Stomach (tissue), 4 donors: ENCODE results near the gene STAT1.

Experiments used
- CTCF ChIP-seq, 7 experiments: fragments of 450-650 bp in 4 of 7; fragments of 200-600 bp in 3 of 7; sonication (generic) in 3 of 7; IDR thresholded peaks; one replicate each; pipeline ENCODE4 v1.5.1; 2016 to 2019; ENCODE audit warnings: antibody characterized with exemption in 7 of 7, control low read depth in 2 of 7, mild to moderate bottlenecking in 1 of 7
- EP300 ChIP-seq: sonication (generic); formaldehyde crosslinking; IDR thresholded peaks from one replicate; pipeline ENCODE4 v1.6.1; 2017; ENCODE audit warnings: antibody characterized with exemption
- POLR2A ChIP-seq, 4 donors: fragments of 450-650 bp; IDR thresholded peaks; one replicate each; pipeline ENCODE4 v1.6.1; 2016; ENCODE audit warnings: antibody characterized with exemption in 4 of 4, control low read depth in 2 of 4, mild to moderate bottlenecking in 1 of 4, moderate library complexity in 1 of 4

DNA sequence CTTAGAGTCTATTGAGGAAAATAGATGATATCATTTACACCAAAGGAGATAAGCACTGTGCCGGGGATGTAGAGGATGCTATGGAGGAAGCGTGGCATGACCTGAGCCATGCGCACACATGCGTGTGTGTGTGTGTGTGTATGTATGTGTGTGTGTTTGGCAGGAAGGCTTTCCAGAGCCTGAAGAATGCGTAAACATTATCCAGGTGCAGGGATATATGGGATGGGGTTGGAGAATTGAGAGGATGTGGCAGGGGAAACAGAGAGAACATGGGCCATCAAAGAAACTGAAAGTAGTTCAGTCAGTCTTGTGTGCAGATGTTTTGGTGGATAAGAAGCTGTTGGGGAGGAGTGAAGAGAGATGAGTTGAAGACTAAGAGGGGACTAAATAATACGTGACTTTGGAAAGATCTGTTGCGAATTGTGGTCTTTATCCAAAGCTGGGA, 9.3 kb upstream of the STAT1 start:
- TF ChIP-seq CTCF (IDR thresholded peaks at IDR 0.05) (no peak), POLR2A (IDR thresholded peaks at IDR 0.05) (no peak), EP300 (no peak)
